Measurements from ENCODE around the gene RGS16. TPM values are rescaled to one million over a fixed set of nuclear protein-coding genes. Genes with fewer than 3 reads are reported as not detected.

Gene RGS16
- total RNA-seq, 1 donor from 2014 or later = 2.3 TPM

- H3K27me3 ChIP-seq (ENCODE audit: control insufficient read depth, insufficient read depth, low read length) = no peaks in the 10 kb centered on the region
- no peak for DNase-seq (ENCODE audit: low read depth)
- H3K4me3 ChIP-seq (ENCODE audit: low read depth, low read length) = no peak overlapping the region
- TF ChIP-seq, protein P1, sequence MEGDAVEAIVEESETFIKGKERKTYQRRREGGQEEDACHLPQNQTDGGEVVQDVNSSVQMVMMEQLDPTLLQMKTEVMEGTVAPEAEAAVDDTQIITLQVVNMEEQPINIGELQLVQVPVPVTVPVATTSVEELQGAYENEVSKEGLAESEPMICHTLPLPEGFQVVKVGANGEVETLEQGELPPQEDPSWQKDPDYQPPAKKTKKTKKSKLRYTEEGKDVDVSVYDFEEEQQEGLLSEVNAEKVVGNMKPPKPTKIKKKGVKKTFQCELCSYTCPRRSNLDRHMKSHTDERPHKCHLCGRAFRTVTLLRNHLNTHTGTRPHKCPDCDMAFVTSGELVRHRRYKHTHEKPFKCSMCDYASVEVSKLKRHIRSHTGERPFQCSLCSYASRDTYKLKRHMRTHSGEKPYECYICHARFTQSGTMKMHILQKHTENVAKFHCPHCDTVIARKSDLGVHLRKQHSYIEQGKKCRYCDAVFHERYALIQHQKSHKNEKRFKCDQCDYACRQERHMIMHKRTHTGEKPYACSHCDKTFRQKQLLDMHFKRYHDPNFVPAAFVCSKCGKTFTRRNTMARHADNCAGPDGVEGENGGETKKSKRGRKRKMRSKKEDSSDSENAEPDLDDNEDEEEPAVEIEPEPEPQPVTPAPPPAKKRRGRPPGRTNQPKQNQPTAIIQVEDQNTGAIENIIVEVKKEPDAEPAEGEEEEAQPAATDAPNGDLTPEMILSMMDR (IDR thresholded peaks at IDR 0.05; ENCODE audit: insufficient read depth, low read length, poor library complexity, severe bottlenecking) = no peak
- H3K36me3 ChIP-seq (ENCODE audit: control insufficient read depth, insufficient read depth, low read length) = no peaks in the 10 kb centered on the region
Observed at GRCh38 chr1:182589520-182589919, 14.7 kb downstream of the RGS16 start.

GRCh38 chr1:182588500-182589396 lies 15.4 kb downstream of the RGS16 start, which contains the start of gene RNASEL:
RNASEL (minus strand) TSS chr1:182589256; CDS start chr1:182586806, 2,450 bp downstream.
- DNase-seq (ENCODE audit: low read depth) = peak; percentile 42

GRCh38 chr1:182587666-182588499 lies 16.3 kb downstream of the RGS16 start:
- Histone ChIP-seq H3K27me3 (ENCODE audit: control insufficient read depth, insufficient read depth, low read length) (no peaks in the 10 kb centered on the region), H3K4me3 (ENCODE audit: low read depth, low read length) (peak overlapping the region; percentile 74), H3K36me3 (ENCODE audit: control insufficient read depth, insufficient read depth, low read length) (no peaks in the 10 kb centered on the region)
- DNase-seq (ENCODE audit: low read depth) = no peak
- TF ChIP-seq, protein P1 (IDR thresholded peaks at IDR 0.05; ENCODE audit: insufficient read depth, low read length, poor library complexity, severe bottlenecking) = no peak

More at GRCh38 chr1:182588500-182589396, 15.4 kb downstream of the RGS16 start, which contains the start of gene RNASEL:
- TF ChIP-seq, protein P1 (IDR thresholded peaks at IDR 0.05; ENCODE audit: insufficient read depth, low read length, poor library complexity, severe bottlenecking) = no peak
- Histone ChIP-seq H3K27me3 (ENCODE audit: control insufficient read depth, insufficient read depth, low read length) (no peaks in the 10 kb centered on the region), H3K4me3 (ENCODE audit: low read depth, low read length) (peak within 1 kb of the TSS; percentile 74), H3K36me3 (ENCODE audit: control insufficient read depth, insufficient read depth, low read length) (no peaks in the 10 kb centered on the region)

DNA sequence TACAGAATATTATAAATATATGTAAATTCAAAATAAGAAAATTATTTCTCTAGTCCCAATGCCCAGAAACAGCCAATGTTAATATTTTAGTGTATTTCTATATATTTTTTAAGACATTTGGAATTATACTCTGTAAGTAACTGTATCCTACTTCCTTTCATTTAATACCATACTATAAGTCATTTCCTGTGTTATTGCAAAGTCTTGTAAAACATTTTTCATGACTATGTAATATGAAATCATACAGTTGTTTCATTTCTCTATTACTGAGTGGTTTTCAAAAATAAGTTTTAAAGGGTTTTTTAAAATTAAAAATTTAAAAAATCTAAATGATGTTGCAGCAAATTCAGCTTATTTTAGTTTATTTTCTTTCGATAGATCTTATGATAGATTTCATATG lies 17.1 kb downstream of the RGS16 start:
- H3K4me3 ChIP-seq (ENCODE audit: low read depth, low read length) = no peak overlapping the region
- DNase-seq (ENCODE audit: low read depth) = no peak
- no peaks in the 10 kb centered on the region for H3K27me3 ChIP-seq (ENCODE audit: control insufficient read depth, insufficient read depth, low read length)
- no peaks in the 10 kb centered on the region for H3K36me3 ChIP-seq (ENCODE audit: control insufficient read depth, insufficient read depth, low read length)
- TF ChIP-seq, protein P1 (IDR thresholded peaks at IDR 0.05; ENCODE audit: insufficient read depth, low read length, poor library complexity, severe bottlenecking) = no peak

- no peaks in the 10 kb centered on the region for H3K27me3 ChIP-seq (ENCODE audit: control insufficient read depth, insufficient read depth, low read length)
- no peak overlapping the region for H3K4me3 ChIP-seq (ENCODE audit: low read depth, low read length)
- no peak for DNase-seq (ENCODE audit: low read depth)
- TF ChIP-seq, protein P1 (IDR thresholded peaks at IDR 0.05; ENCODE audit: insufficient read depth, low read length, poor library complexity, severe bottlenecking) = no peak
- no peaks in the 10 kb centered on the region for H3K36me3 ChIP-seq (ENCODE audit: control insufficient read depth, insufficient read depth, low read length)
Observed at GRCh38 chr1:182586380-182586779, 17.8 kb downstream of the RGS16 start.
